COLO668 (cell line): ENCODE measurements around the gene GFOD2.

Experiments
- DNase-seq: peaks from one replicate; lab custom pipeline; 2025; ENCODE audit not compliant: unreplicated experiment; lab: John Stamatoyannopoulos, UW

GFOD2 gene

DNA sequence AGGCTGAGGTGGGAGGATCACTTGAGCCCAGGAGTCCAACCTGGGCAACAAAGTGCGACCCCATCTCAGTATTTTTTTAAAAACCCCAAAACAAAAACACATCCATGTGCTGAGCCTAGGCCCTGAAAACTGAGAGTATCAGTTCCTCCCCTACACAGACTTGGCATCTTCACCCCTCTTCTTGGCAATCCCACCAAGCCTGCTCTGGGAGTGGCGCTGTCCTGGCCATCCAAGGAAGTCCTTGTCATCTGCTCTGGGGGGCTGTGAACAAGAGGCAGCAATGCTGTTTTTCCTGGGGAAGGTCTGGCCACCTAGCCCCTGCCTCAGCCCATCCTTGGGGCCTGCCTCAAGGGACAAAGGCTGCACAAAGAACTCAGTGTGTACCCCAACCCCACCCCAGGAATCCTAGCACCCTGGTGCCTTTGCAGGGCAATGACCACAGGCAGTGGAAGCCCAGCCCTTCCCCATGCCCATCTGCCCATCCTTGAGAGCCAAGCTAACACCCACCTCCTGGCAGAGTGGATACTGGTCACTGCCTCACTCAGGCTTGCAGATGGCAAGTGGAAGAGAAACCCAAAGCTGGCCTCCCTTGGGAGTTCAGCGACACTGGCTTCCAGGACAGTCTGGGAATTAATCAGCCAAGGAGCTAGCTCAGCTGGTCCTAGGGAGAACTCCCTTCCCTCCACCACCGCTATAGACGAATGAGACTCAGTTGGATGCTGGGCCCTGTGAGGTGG, 14.8 kb upstream of the GFOD2 start:
- DNase-seq, result no peak

GRCh38 chr16:67731753-67732095, 12.6 kb upstream of the GFOD2 start:
- DNase-seq, result no peak

DNA sequence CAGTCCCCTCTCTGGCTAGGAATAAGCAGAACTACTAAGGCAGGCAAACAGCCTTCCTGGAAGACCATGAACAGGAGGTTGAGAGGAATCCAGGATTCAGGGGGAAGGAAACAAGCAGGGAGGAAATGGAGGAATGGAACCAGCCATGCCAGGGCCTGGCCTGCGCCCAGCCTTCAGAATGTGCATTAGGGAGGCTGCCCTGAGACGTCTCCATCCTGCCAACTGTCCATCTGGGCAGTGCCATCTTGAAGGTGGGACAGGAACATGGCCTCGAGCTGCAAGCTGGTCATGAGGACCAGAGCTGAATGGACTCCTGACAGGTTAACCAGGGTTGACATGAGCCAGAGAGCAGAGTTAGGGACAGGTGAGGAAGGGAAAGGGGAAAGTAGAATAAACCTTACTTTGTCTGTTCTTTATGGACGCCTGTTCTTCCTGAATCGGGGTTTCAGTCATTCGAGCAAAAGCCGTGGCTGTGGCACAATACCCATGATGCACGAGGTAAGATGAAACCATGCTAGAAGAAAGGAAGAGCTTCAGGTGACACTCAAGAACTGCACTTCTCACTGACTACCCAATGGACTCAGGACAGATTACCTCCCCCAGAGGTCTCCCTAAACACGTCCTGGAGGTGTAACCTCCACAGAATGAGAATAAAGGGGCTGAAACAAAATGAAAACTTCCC, 12.1 kb upstream of the GFOD2 start:
- no peak for DNase-seq

DNA sequence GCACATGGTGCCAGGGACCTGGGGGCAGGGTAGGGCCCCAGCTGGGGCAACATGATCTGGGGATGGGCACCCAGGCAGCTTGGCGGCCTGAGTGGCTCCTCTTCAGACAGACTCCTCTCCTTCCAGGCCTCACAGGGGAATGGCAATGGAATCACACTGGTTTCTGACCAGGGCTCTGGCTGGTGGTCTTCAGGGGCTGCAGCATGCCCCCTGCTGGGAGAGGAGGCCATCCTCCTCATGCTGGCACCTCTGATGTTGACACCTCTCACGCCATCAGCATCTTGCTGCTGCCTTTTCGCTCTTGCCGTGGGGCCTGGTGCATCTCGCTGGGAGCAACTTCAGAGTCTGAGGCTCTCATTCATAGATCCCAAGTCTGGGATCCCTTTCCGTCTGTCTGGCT, 11.2 kb upstream of the GFOD2 start:
- DNase-seq, result no peak

- DNase-seq, result no peak
Observed at GRCh38 chr16:67729636-67730248, 10.6 kb upstream of the GFOD2 start.

DNA sequence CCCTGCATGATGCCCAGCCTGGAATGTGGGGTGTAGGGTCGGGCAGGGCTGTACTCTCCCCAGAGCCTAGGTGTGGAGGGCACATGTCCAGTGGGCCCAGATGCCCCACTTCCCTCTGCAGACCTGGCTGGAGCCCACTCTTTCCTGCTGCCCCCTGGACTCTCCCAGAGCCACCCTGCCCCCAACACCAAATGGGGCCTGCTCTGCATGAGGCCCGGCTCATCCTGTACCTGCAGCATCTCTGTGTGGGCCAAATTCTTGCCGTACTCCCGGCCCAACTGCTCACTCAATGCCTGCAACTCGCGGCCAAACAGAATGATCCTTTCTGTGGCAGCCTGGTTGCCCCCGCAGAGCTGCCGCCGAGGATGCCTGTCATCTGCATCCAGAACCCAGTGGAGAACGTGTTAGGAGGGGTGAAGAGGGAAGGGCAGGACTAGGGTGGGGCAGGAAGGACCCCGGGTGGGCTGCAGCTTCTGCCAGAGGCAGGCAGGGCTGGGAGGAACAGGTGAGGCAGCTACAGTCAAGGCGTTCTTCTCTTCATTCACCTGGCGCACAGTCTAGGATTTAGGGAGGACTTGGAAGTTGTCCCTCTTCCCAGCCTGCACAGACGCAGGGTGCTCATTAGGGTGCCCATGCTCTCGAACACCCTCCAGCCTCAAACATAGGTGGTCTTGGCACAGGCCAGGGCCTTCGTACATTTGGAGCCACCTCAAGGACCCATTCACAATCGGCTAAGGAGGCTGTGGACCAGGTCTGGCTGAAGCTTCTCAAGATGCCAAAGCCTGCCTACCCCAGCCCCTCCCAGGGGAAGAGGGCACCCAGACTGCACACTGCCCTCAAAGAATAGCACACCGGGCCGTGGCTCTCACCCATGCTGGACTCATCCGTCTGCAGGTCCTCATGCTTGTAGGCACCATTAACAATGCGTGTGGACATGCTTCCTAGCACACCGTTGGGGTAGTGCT, 8.7 kb upstream of the GFOD2 start:
- no peak for DNase-seq

DNA sequence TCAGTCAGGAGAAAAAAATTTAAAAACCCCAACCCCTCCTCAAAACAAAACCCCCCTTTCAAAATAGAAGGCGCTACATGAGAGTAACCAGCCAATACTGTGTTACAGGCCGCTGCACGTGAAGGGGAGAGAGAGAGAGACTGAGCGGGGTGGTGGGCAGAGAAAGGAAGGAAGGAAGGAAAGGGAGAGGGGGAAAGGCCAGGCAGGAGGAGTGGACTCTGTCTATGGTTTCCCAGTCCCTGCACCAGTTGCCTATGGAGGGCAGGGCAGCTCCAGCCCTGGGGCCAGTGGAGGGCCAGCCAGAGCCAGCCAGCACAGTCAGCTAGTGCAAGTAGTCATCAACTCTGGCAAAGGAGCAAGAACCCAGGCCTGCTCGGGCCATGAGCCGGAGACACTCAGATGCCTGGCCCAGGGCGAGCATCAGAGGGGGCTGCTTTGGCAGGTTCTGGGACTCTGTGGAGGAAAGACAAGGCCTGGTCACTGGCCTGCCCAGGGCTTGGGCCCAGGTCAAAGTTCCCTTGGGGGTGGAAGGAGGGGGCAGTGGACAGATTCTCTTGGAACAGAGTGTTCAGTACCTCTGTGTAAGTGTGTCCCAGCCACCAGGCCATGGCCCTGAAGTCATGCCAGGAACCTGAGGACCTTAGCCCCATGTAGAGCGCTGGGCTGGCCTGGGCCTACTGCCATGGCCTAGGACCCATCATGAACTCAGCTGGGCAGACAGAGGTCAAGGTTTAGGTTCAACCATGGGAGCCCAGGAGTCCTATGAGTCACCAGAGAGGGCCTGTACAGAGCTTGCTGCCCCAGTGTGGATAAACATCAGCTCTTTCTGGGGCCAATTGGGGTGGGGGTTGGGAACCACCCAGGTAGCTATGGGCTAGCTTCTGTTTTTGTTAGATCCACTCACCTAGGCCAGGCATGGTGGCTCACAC, 7.3 kb upstream of the GFOD2 start:
- DNase-seq, result no peak

DNA sequence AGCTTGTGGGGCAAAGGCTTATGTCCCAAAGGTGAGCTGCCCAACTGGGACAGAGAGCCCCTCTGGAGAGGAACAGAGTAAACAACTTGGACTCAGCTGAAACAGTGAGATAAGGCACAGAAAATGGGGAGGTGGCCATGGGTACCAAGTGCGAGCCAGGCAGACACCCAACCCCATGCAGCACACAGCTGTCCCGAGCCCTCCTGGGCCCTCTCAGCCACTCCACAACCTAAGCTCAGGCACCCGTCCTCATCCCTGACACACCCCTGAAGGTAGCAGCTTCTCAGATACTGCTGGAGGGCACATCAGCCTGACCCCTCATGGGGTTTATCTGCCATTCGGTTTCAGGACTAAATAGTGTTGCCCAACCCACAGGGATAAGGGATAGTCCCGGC, 4.8 kb upstream of the GFOD2 start:
- DNase-seq, result no peak

DNA sequence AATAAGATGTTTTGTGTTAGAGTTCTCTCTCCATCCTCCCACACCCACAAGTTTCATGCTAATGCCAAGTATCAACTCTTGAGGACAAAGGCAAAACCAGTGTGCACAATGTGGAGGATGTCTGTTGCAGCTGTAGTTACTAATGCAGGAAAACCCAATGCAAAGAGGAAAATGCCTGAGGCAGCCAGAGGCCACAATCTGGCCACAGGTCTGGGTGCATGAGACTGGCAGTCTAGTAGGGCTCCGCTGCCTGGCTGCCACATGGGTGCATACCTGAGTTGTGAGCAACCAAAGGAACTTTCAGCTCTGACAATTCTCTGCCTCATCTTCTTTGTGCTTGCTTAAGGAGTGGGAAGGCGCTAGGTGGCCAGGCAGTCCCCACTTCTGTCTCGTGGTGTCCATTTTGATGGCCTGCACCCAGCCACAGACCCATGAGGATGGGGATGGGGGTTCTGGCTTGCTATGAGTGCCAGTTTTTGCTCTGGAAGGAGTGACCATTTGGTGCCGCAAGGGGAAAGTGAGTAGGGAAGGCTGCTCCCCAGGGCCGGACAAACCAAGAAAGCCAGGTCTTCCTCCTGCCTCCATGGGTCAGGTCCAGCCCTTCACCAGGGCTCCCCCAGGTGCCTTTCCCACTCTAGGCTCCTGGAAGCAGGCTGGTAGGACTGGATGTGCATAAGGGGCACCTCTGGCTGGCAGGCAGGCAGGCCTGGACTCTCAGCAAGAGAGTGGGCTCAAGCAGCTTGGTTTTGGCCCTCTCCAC, 4.2 kb upstream of the GFOD2 start:
- DNase-seq, result no peak

DNA sequence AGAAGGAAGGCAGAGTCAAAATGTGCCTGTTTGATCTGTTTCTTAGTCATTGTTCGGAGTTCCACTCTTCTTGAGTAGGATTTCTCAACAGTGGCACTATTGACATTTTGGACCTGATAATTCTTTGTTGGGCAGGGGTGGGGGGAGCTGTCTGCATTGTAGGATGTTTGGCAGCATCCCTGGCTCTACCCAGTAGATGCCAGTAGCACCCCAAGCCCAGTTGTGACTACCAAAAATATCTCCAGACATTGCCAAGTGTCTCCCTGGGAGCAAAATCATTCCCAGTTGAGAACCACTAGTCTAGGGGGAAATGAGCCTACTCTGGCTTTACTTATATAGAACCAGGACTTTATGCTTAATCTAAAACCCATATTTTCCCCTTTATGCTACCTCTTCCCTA, 1.1 kb upstream of the GFOD2 start:
- DNase-seq, result no peak

DNA sequence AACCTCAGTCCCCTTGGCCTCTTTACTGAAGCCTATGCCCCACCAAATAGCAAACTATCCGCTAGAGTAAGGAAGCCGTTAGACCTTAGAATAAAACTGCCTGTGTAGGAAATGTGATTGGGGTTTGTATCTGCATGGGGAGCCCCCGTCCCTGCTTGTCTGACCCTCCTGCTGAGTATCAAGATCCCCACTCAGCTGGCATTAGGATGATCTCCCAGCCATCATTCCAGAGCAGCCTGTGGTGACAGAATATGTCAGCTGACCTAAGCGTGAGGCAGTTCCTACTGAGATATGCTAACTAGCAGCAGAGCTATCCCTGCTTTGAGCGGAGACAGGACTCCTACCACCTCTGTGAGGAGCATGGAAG, 645 bp upstream of the GFOD2 start:
- DNase-seq, result peak; percentile 16

DNA sequence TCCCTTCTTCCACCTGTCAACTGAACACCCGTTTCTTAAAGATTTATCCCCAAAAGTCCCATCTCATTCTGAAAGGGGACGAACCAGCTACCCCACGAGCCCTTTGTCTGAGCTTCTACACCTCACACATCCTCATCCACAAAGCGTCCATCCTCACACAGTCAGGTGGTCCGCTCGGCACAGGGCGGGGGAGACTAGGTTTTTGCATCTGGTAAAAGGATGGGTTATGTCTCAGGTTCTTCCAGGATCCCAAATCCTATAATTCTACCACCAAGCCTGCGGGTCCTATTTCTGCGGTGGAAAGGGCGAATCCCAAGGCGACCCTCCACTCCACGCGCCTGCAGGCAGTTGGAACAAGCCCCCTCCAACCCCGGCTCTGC, 458 bp downstream of the GFOD2 start:
- no peak for DNase-seq

GRCh38 chr16:67716097-67716496, 3.0 kb downstream of the GFOD2 start:
- no peak for DNase-seq

GRCh38 chr16:67714522-67714921, 4.6 kb downstream of the GFOD2 start:
- no peak for DNase-seq

- no peak for DNase-seq
Observed at GRCh38 chr16:67713647-67714273, 5.4 kb downstream of the GFOD2 start.

DNA sequence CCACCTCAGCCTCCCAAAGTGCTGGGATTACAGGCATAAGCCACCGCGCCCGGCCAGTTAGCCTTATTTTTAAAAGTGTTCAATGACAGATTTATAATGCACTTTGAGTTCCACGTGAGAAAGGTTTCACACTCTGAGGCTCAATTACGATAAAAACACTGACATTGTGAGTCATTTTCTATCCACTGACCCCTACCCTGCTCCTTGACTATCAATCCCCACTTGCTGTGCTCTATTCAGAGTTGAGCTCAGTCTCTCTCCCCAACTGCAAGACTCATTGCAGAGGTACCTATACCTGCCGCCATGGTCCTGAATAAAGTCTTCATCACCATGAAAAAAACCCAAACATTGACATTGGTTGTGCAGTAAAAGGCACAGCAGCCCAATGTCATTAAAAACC, 8.5 kb downstream of the GFOD2 start:
- no peak for DNase-seq

DNA sequence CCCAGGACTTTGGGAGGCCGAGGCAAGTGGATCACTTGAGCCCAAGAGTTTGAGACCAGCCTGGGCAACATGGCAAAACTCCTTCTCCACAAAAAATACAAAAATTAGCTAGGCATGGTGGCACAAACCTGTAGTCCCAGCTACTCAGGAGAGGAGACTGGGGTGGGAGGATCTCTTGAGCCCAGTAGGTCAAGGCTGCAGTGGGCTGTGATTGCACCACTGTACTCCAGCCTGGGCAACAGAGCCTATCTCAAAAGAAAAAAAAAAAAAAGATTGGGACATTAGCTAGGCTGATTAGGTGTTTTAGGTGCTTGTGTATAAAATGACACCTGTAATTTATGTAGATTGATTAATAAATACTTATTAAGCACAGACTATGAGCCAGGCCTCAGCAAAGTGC, 10.1 kb downstream of the GFOD2 start:
- no peak for DNase-seq

DNA sequence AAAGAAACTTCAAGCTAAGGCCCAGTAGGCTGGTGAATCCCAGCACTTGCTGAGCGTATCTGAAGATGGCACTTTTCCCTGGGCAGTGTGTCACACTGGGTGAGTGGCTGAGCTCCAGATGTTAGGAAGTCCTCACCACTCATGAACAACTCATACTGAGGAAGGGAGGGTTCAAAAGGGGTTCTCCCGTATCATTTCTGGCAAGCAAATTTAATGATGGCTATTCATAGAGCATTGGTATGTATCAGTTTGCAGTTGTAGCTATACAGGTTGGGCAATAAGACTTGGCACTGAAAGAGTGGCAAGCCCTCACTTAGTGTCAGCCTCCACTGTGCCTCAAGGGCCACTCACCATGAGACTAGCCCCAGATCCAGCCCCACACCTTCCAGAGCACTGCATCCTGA, 10.7 kb downstream of the GFOD2 start:
- DNase-seq, result no peak

DNA sequence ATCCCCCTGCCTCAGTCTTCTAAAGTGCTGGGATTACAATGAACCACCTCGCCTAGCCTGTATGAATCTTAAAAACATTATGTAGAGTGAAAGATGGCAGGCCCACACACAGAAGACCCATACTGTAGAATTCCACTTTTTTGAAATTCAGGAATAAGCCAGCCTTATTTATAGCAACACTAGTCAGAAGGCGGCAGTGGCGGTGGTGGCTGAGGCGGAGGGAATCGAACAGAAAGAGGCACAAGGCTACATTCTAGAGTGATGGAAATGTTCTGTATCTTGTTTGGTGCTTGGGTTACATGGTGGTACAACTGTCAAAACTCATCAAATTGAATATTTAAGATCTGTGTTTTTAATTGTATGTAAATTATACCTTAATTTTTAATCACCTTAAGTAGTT, 11.3 kb downstream of the GFOD2 start:
- DNase-seq, result no peak
